H1 (cell line): Measurements from ENCODE around the gene AKAP12. TPM values are rescaled to one million over a fixed set of nuclear protein-coding genes. Genes with fewer than 3 reads are reported as not detected.

ENCODE experiments used
- CTCF ChIA-PET: fragments of 300-600 bp; sonication (Branson Sonifier 250); formaldehyde crosslinking; loops from one replicate; lab custom pipeline; 2021; ENCODE audit not compliant: partially characterized antibody; lab: Charles Lee
- POLR2A ChIA-PET: fragments of 300-600 bp; sonication (Branson Sonifier 250); formaldehyde crosslinking; loops from one replicate; lab custom pipeline; 2021; ENCODE audit warnings: inconsistent platforms; ENCODE audit not compliant: partially characterized antibody; lab: Charles Lee
- DNase-seq, 2 experiments: peaks; one replicate each; pipeline versions ENCODE4 v3.0.0 to v3.0.0-alpha.2; 2010 to 2022; ENCODE audit warnings: low spot score in 2 of 2, low read depth in 1 of 2, mixed read lengths in 1 of 2
- FAIRE-seq: peaks from 2 replicates; lab custom pipeline; 2011; peaks lifted over from hg19 to GRCh38; lab: Jason Lieb, UNC
- H2AFZ ChIP-seq: 2 replicates; pipeline ENCODE4 v1.8.1; 2012; ENCODE audit warnings: low read length, inconsistent platforms
- H2AK5ac ChIP-seq: 2 replicates; pipeline ENCODE4 v1.6.1; 2013; ENCODE audit warnings: low read depth, low read length
- H2BK120ac ChIP-seq: replicated peaks from 2 replicates; pipeline ENCODE3; 2013; ENCODE audit warnings: low read depth, low read length, inconsistent platforms
- H2BK12ac ChIP-seq: 2 replicates; pipeline ENCODE4 v1.6.1; 2013; ENCODE audit warnings: low read depth, low read length
- H2BK15ac ChIP-seq: 2 replicates; pipeline ENCODE4 v1.6.1; 2013; ENCODE audit warnings: low read length
- H2BK20ac ChIP-seq: 2 replicates; pipeline ENCODE4 v1.6.1; 2013; ENCODE audit warnings: low read length
- H2BK5ac ChIP-seq: 2 replicates; pipeline ENCODE4 v1.6.1; 2013; ENCODE audit warnings: low read depth, low read length
- H3K14ac ChIP-seq: 2 replicates; pipeline ENCODE4 v1.6.1; 2013; ENCODE audit warnings: inconsistent platforms; ENCODE audit not compliant: insufficient read length
- H3K18ac ChIP-seq: 2 replicates; pipeline ENCODE4 v1.6.1; 2013; ENCODE audit warnings: low read length; ENCODE audit errors: extremely low read depth
- H3K23ac ChIP-seq: 2 replicates; pipeline ENCODE4 v1.6.1; 2013; ENCODE audit warnings: inconsistent platforms; ENCODE audit not compliant: insufficient read length
- H3K23me2 ChIP-seq: 2 replicates; pipeline ENCODE4 v1.6.1; 2013; ENCODE audit warnings: low read depth, low read length
- H3K27ac ChIP-seq: 2 replicates; pipeline ENCODE4 v1.6.1; 2011; ENCODE audit warnings: low read depth, low read length, inconsistent platforms
- H3K27me3 ChIP-seq, 4 experiments: replicated peaks in 1 of 4; 1 replicate in 1 of 4; 2 replicates in 3 of 4; pipeline versions ENCODE4 v1.6.1 to v1.8.1; 2011 to 2013; ENCODE audit warnings: low read length in 3 of 4, mild to moderate bottlenecking in 3 of 4, inconsistent platforms in 2 of 4, mixed read lengths in 2 of 4, moderate library complexity in 1 of 4; ENCODE audit not compliant: control insufficient read depth in 3 of 4, insufficient read depth in 3 of 4; ENCODE audit errors: extremely low read depth in 1 of 4
- H3K36me3 ChIP-seq, 4 experiments: 2 replicates each; pipeline versions ENCODE4 v1.6.1 to v1.8.1; 2011 to 2013; ENCODE audit warnings: mild to moderate bottlenecking in 4 of 4, low read length in 3 of 4, moderate library complexity in 2 of 4, control low read depth in 1 of 4, inconsistent platforms in 1 of 4; ENCODE audit not compliant: insufficient read depth in 4 of 4, control insufficient read depth in 2 of 4
- H3K4ac ChIP-seq: replicated peaks from 2 replicates; pipeline ENCODE3; 2013; ENCODE audit warnings: low read length, low read depth, mixed read lengths, inconsistent platforms; ENCODE audit not compliant: insufficient read length
- H3K4me1 ChIP-seq, 4 experiments: replicated peaks in 1 of 4; 1 replicate in 1 of 4; 2 replicates in 3 of 4; pipeline versions ENCODE4 v1.6.1 to v1.8.1; 2011 to 2013; ENCODE audit warnings: low read length in 3 of 4, inconsistent platforms in 2 of 4, mixed read lengths in 1 of 4; ENCODE audit not compliant: insufficient read depth in 4 of 4, control insufficient read depth in 3 of 4
- H3K4me2 ChIP-seq, 2 experiments: 2 replicates each; pipeline versions ENCODE4 v1.6.1 to v1.8.1; 2011 to 2013; ENCODE audit warnings: low read depth in 2 of 2, low read length in 2 of 2, control low read depth in 1 of 2, inconsistent platforms in 1 of 2, mild to moderate bottlenecking in 1 of 2; ENCODE audit not compliant: insufficient read depth in 1 of 2
- H3K4me3 ChIP-seq, 4 experiments: fragments of 200-600, 300-600 bp in 1 of 4; sonication (generic), shearing (Covaris generic), sonication (Bioruptor Twin) in 1 of 4; 2 replicates each; pipeline versions ENCODE4 v1.5.1 to v1.8.1; 2011 to 2016; ENCODE audit warnings: low read length in 4 of 4, low read depth in 3 of 4, control low read depth in 2 of 4, inconsistent platforms in 2 of 4, mild to moderate bottlenecking in 2 of 4, mixed read lengths in 1 of 4, moderate library complexity in 1 of 4; ENCODE audit not compliant: insufficient read depth in 2 of 4; ENCODE audit errors: extremely low read depth in 1 of 4
- H3K56ac ChIP-seq: replicated peaks from 2 replicates; pipeline ENCODE3; 2013; ENCODE audit warnings: low read depth, mild to moderate bottlenecking, mixed read lengths, low read length, inconsistent platforms; ENCODE audit not compliant: insufficient read length
- H3K79me1 ChIP-seq: 2 replicates; pipeline ENCODE4 v1.6.1; 2013; ENCODE audit warnings: low read depth, low read length, control low read depth
- H3K79me2 ChIP-seq, 2 experiments: 2 replicates each; pipeline versions ENCODE4 v1.6.1 to v1.8.1; 2012 to 2013; ENCODE audit warnings: low read length in 2 of 2, mild to moderate bottlenecking in 2 of 2, inconsistent platforms in 1 of 2; ENCODE audit not compliant: insufficient read depth in 2 of 2, control insufficient read depth in 1 of 2
- H3K9ac ChIP-seq, 4 experiments: replicated peaks in 1 of 4; 1 replicate in 1 of 4; 2 replicates in 3 of 4; pipeline versions ENCODE4 v1.6.1 to v1.8.1; 2011 to 2013; ENCODE audit warnings: low read depth in 3 of 4, low read length in 3 of 4, control low read depth in 2 of 4, mild to moderate bottlenecking in 2 of 4, moderate library complexity in 2 of 4, inconsistent platforms in 1 of 4; ENCODE audit errors: extremely low read depth in 1 of 4
- H3K9me3 ChIP-seq, 2 experiments: 2 replicates each; pipeline versions ENCODE4 v1.6.1 to v1.8.1; 2012 to 2013; ENCODE audit warnings: mild to moderate bottlenecking in 2 of 2, moderate library complexity in 2 of 2, control low read depth in 1 of 2, inconsistent platforms in 1 of 2, low read depth in 1 of 2, low read length in 1 of 2, mixed read lengths in 1 of 2; ENCODE audit not compliant: insufficient read depth in 2 of 2
- H4K20me1 ChIP-seq, 2 experiments: replicated peaks in 1 of 2; 2 replicates each; pipeline versions ENCODE3 to v1.8.1; 2011 to 2013; ENCODE audit warnings: inconsistent platforms in 2 of 2, low read length in 2 of 2, mild to moderate bottlenecking in 1 of 2; ENCODE audit not compliant: insufficient read depth in 2 of 2, control insufficient read depth in 1 of 2
- H4K5ac ChIP-seq: 2 replicates; pipeline ENCODE4 v1.6.1; 2013; ENCODE audit warnings: low read length, low read depth, mixed read lengths, inconsistent platforms; ENCODE audit not compliant: insufficient read length
- H4K8ac ChIP-seq: 2 replicates; pipeline ENCODE4 v1.8.0; 2013; ENCODE audit warnings: mild to moderate bottlenecking, moderate library complexity, low read length, inconsistent platforms; ENCODE audit not compliant: insufficient read depth; ENCODE audit errors: extremely low read depth
- H4K91ac ChIP-seq: replicated peaks from 2 replicates; pipeline ENCODE3; 2013; ENCODE audit warnings: low read length, mixed read lengths, inconsistent platforms; ENCODE audit not compliant: insufficient read length
- CBX5 ChIP-seq: fragments of 300-800, 300-1000 bp; sonication (generic); IDR thresholded peaks from 2 replicates; pipeline ENCODE4 v1.7.1; 2016; ENCODE audit warnings: antibody characterized with exemption, low read length, low read depth
- FOSL1 ChIP-seq: IDR thresholded peaks from 2 replicates; pipeline ENCODE4 v1.6.1; 2011; ENCODE audit warnings: mild to moderate bottlenecking, low read depth, low read length, moderate library complexity; ENCODE audit not compliant: insufficient read depth
- JUND ChIP-seq: IDR thresholded peaks from 2 replicates; pipeline ENCODE4 v1.6.1; 2011; ENCODE audit warnings: mild to moderate bottlenecking, improper control_type of control experiment, low read length
- KDM1A ChIP-seq: fragments of 200-600, 300-600 bp; sonication (generic); IDR thresholded peaks from 2 replicates; pipeline ENCODE4 v1.7.1; 2016; ENCODE audit warnings: mild to moderate bottlenecking, low read length, borderline replicate concordance
- PHF8 ChIP-seq: fragments of 200-600 bp; sonication (generic); conservative IDR thresholded peaks from 2 replicates; pipeline ENCODE4 v1.7.1; 2012; ENCODE audit warnings: low read depth, mild to moderate bottlenecking, inconsistent platforms, low read length, moderate library complexity
- TAF7 ChIP-seq: optimal IDR thresholded peaks from 2 replicates; pipeline ENCODE3; 2011; ENCODE audit warnings: low read depth, mild to moderate bottlenecking, inconsistent platforms, low read length, moderate library complexity, borderline replicate concordance
- TCF12 ChIP-seq: IDR thresholded peaks from 2 replicates; pipeline ENCODE4 v1.6.1; 2011; ENCODE audit warnings: low read depth, mild to moderate bottlenecking, low read length
- YY1 ChIP-seq: IDR thresholded peaks from 2 replicates; pipeline ENCODE4 v1.6.1; 2011; ENCODE audit warnings: low read depth, mild to moderate bottlenecking, low read length
- ZNF274 ChIP-seq: IDR thresholded peaks from 2 replicates; pipeline ENCODE4 v1.7.0; 2012; ENCODE audit warnings: low read length, borderline replicate concordance; ENCODE audit errors: extremely low read depth
- WGBS, 2 experiments: shearing (Covaris generic) in 1 of 2; methylation state at CpG; one replicate each; pipeline versions ENCODE4 v1.1.6 to v1.1.7; 2013 to 2015; ENCODE audit warnings: low lambda C conversion rate in 2 of 2, mixed read lengths in 2 of 2, inconsistent platforms in 1 of 2, low coverage in 1 of 2, missing lambda C conversion rate in 1 of 2; ENCODE audit not compliant: insufficient replicate concordance in 2 of 2, insufficient coverage in 1 of 2, insufficient read length in 1 of 2; ENCODE audit errors: extremely low coverage in 1 of 2, missing lambda C conversion rate in 1 of 2; 5-methylcytosine and 5-hydroxymethylcytosine counted together
- polyA plus RNA-seq, 7 experiments: library from polyadenylated mRNA; depleted of rRNA in 3 of 7; stranded (reverse) in 5 of 7; unstranded in 2 of 7; fragments of >200 nt in 5 of 7; fragments of 200-250 nt in 2 of 7; gene quantifications; 1 replicate in 5 of 7; 2 replicates in 1 of 7; 4 replicates in 1 of 7; pipeline versions ENCODE4 v1.2.1 to v1.2.3, GENCODE V29; 2011 to 2013; ENCODE audit warnings: missing spikeins in 2 of 7, mixed read lengths in 2 of 7
- total RNA-seq: library from RNA; stranded (reverse); fragmentation: NEBNext Ultra II Directional; extraction: Animal tissue kit (Norgen Biotek cat#: 25700); gene quantifications from 2 replicates; pipeline ENCODE4 v1.2.1, GENCODE V29; 2021
- TF ChIP-seq, protein P1 (sequence below), 3 experiments: IDR thresholded peaks; 1 replicate in 2 of 3; 2 replicates in 1 of 3; pipeline versions ENCODE4 v1.5.1 to v1.6.1; 2011; ENCODE audit warnings: low read length in 3 of 3, mild to moderate bottlenecking in 3 of 3, inconsistent platforms in 2 of 3, low read depth in 1 of 3, moderate library complexity in 1 of 3; ENCODE audit not compliant: insufficient read depth in 1 of 3; ENCODE audit errors: control extremely low read depth in 1 of 3

Gene AKAP12
- total and polyA plus RNA-seq, 2 of the 8 experiments (the other 6 are each of a cell fraction or from before 2014, with no cell fraction given) = 14.6 to 79.2 TPM

DNA sequence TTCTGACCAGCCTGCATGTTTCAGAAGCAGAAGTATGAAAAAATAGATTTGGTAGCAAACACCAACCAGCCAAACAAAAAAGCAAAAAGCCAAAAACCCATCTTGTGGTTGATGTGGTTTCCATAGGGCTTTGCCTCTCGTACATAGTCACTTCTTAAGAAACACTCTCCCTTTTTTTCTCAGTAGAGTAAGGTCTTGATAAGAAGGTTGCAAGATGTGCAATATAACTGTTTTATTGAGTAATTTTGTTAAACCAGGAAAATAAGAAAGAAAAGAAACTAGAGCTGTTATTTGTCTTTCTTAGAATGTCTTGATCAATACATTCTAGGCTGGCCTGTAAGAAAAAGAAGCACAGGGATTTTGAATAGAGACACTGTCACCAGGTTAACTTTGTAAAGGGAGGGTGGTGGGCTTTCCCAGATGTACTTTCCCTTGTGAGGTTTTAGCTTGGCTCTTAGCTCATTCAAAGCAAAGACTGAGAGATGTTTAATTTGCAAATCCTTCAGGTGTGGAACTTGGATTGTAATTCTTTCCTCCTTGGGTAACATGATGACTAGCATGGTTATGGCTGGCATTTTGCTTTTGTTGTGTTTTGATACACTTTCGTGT lies 49.7 kb downstream of the AKAP12 start:
- H3K27me3 ChIP-seq = no peaks in the 10 kb centered on the region
- H3K18ac ChIP-seq = no peak overlapping the region
- no peak overlapping the region for H2BK120ac ChIP-seq
- H3K9me3 ChIP-seq = no peaks in the 10 kb centered on the region
- H4K5ac ChIP-seq = no peak overlapping the region
- no peaks in the 10 kb centered on the region for H3K23me2 ChIP-seq
- H2BK20ac ChIP-seq = no peak overlapping the region
- peaks cover 4% of the 10 kb centered on the region; the same call in 1 of the 2 replicates for H3K79me1 ChIP-seq
- H4K20me1 ChIP-seq = peaks cover 0 to 5% of the 10 kb centered on the region in 2 experiments
- H2BK5ac ChIP-seq = no peak overlapping the region
- H3K4me2 ChIP-seq = no peak overlapping the region
- DNase-seq (no peak), FAIRE-seq (no peak)
- POLR2A ChIA-PET = interaction anchor here (0.8 to 1.0 kb wide), 3 partner anchors 11 to 49 kb away, joined by 3 read pairs; no protein-coding TSS in a partner anchor
- 94% methylated on average over 2 of the region's 2 CpGs; no CpG with 5 or more reads in 1 of the 2 experiments for WGBS, 2 experiments
- no peak overlapping the region for H3K14ac ChIP-seq
- H2BK15ac ChIP-seq = no peak overlapping the region
- CTCF ChIA-PET = interaction anchor here (0.8 to 1.7 kb wide), 3 partner anchors 10 to 35 kb away, joined by 3 to 5 read pairs (median 4); no protein-coding TSS in a partner anchor
- H3K4ac ChIP-seq = no peak overlapping the region
- H3K4me3 ChIP-seq = no peak overlapping the region
- H3K9ac ChIP-seq = no peak overlapping the region
- H3K4me1 ChIP-seq = peaks cover 0 to 5% (median 0%) of the 10 kb centered on the region in 4 experiments; a peak in 3 of 7 replicates
- H3K79me2 ChIP-seq = peaks cover 0 to 18% of the 10 kb centered on the region in 2 experiments; a peak in 2 of 4 replicates
- H3K23ac ChIP-seq = no peak overlapping the region
- no peak overlapping the region for H3K27ac ChIP-seq
- H2AK5ac ChIP-seq = no peak overlapping the region
- H3K56ac ChIP-seq = no peak overlapping the region
- H2AFZ ChIP-seq = no peak overlapping the region
- H4K8ac ChIP-seq = no peak overlapping the region
- H2BK12ac ChIP-seq = no peak overlapping the region
- no peaks in the 10 kb centered on the region for H3K36me3 ChIP-seq
- H4K91ac ChIP-seq = no peak overlapping the region
- TF ChIP-seq TCF12 (no peak), YY1 (no peak), CBX5 (no peak), KDM1A (no peak), FOSL1 (no peak), JUND (no peak), ZNF274 (no peak), TAF7 (no peak), PHF8 (no peak)
- TF ChIP-seq, protein P1, sequence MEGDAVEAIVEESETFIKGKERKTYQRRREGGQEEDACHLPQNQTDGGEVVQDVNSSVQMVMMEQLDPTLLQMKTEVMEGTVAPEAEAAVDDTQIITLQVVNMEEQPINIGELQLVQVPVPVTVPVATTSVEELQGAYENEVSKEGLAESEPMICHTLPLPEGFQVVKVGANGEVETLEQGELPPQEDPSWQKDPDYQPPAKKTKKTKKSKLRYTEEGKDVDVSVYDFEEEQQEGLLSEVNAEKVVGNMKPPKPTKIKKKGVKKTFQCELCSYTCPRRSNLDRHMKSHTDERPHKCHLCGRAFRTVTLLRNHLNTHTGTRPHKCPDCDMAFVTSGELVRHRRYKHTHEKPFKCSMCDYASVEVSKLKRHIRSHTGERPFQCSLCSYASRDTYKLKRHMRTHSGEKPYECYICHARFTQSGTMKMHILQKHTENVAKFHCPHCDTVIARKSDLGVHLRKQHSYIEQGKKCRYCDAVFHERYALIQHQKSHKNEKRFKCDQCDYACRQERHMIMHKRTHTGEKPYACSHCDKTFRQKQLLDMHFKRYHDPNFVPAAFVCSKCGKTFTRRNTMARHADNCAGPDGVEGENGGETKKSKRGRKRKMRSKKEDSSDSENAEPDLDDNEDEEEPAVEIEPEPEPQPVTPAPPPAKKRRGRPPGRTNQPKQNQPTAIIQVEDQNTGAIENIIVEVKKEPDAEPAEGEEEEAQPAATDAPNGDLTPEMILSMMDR (IDR thresholded peaks at IDR 0.05; ENCODE audit: control extremely low read depth in 1 of 3, insufficient read depth in 1 of 3, low read depth in 1 of 3, low read length in 3 of 3) = no peak
